B cell (primary cell): ENCODE data around the gene ETV2.

Experiments used
- CTCF ChIP-seq: fragments of 200-600 bp; IDR thresholded peaks from one replicate; pipeline ENCODE4 v1.8.0; 2022; ENCODE audit warnings: antibody characterized with exemption, mild to moderate bottlenecking
- EZH2 ChIP-seq: IDR thresholded peaks from 2 replicates; pipeline ENCODE4 v1.6.1; 2012; ENCODE audit warnings: borderline replicate concordance, low read depth, mild to moderate bottlenecking, moderate library complexity, low read length; ENCODE audit not compliant: insufficient read depth, poor library complexity, severe bottlenecking

DNA sequence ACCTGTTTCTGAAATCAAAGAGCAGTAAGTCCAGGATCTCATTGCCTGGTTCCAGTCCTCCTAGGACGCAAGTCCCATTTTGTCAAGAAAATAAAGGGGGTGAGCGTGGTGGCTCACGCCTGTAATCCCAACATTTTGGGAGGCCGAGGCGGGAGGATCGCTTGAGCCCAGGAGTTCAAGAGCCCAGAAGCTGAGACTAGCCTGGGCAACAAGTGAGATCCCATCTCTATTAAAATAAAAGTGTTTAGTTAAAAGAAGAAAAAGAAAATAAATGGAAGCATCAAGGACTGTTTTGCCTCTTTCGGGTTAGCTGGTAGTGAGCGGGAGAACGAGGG is 29.4 kb upstream of the ETV2 start:
- TF ChIP-seq CTCF: no peak
- TF ChIP-seq EZH2: no peak
